Neural crest cell (in vitro differentiated cells): ENCODE data around the gene CCDC83. TPM values are rescaled to one million over a fixed set of nuclear protein-coding genes. Genes with fewer than 3 reads are reported as not detected.

Experiments used
- DNase-seq: peaks from one replicate; pipeline ENCODE4 v3.0.0; 2021; ENCODE audit warnings: low read depth, mixed read lengths, low spot score
- H3K27ac Mint-ChIP-seq: one replicate; pipeline ENCODE4 v1.8.0; 2021; ENCODE audit warnings: mild to moderate bottlenecking, mixed read lengths; ENCODE audit not compliant: unreplicated experiment
- H3K27me3 Mint-ChIP-seq: 2 replicates; pipeline ENCODE4 v1.8.0; 2021; ENCODE audit warnings: low read depth, mild to moderate bottlenecking, mixed read lengths
- H3K36me3 Mint-ChIP-seq: 2 replicates; pipeline ENCODE4 v1.8.0; 2021; ENCODE audit warnings: low read depth, mild to moderate bottlenecking, mixed read lengths
- H3K4me1 Mint-ChIP-seq: 2 replicates; pipeline ENCODE4 v1.8.0; 2021; ENCODE audit warnings: mixed read lengths
- H3K4me3 Mint-ChIP-seq: one replicate; pipeline ENCODE4 v1.8.0; 2021; ENCODE audit warnings: mild to moderate bottlenecking, mixed read lengths
- H3K9me3 Mint-ChIP-seq: 2 replicates; pipeline ENCODE4 v1.8.0; 2021; ENCODE audit warnings: mixed read lengths
- total RNA-seq: library from RNA; stranded (reverse); gene quantifications from 2 replicates; pipeline ENCODE4 v1.2.1, GENCODE V29; 2021
- TF ChIP-seq, protein P1 (sequence below): fragments of 200-600 bp; sonication (generic); conservative IDR thresholded peaks from 2 replicates; pipeline ENCODE4 v1.5.0; 2021; ENCODE audit warnings: antibody characterized with exemption, mild to moderate bottlenecking

CCDC83 gene
- total RNA-seq, 1 donor from 2014 or later: not detected

DNA sequence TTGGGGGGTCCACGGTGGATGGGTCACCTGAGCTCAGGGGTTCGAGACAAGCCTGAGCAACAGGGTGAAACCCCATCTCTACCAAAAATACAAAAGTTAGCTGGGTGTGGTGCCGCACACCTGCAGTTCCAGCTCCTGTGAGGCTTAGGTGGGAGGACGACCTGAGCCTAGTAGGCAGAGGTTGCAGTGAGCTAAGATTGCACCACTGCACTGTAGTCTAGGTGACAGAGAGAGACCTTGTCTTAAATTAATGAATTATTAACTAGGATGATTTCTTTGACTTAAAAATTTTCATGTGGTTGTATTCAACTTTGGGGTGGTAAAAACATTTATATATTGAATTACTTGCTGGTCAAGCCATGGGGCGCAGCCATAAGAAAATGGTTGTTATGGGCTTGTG is 33.9 kb downstream of the CCDC83 start:
- Mint-ChIP-seq H3K9me3 (no peaks in the 10 kb centered on the region), H3K27me3 (no peaks in the 10 kb centered on the region), H3K4me3 (no peak overlapping the region), H3K4me1 (peaks cover 15% of the 10 kb centered on the region), H3K36me3 (no peaks in the 10 kb centered on the region), H3K27ac (no peak overlapping the region)
- DNase-seq: no peak
- TF ChIP-seq, protein P1, sequence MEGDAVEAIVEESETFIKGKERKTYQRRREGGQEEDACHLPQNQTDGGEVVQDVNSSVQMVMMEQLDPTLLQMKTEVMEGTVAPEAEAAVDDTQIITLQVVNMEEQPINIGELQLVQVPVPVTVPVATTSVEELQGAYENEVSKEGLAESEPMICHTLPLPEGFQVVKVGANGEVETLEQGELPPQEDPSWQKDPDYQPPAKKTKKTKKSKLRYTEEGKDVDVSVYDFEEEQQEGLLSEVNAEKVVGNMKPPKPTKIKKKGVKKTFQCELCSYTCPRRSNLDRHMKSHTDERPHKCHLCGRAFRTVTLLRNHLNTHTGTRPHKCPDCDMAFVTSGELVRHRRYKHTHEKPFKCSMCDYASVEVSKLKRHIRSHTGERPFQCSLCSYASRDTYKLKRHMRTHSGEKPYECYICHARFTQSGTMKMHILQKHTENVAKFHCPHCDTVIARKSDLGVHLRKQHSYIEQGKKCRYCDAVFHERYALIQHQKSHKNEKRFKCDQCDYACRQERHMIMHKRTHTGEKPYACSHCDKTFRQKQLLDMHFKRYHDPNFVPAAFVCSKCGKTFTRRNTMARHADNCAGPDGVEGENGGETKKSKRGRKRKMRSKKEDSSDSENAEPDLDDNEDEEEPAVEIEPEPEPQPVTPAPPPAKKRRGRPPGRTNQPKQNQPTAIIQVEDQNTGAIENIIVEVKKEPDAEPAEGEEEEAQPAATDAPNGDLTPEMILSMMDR: no peak

GRCh38 chr11:85889676-85890579 is 34.7 kb downstream of the CCDC83 start:
- Mint-ChIP-seq H3K4me1 (peaks cover 15% of the 10 kb centered on the region), H3K27ac (no peak overlapping the region), H3K9me3 (no peaks in the 10 kb centered on the region), H3K36me3 (no peaks in the 10 kb centered on the region), H3K27me3 (no peaks in the 10 kb centered on the region), H3K4me3 (no peak overlapping the region)
- DNase-seq: no peak
- TF ChIP-seq, protein P1: no peak

GRCh38 chr11:85893395-85893794 is 38.2 kb downstream of the CCDC83 start:
- Mint-ChIP-seq H3K36me3 (no peaks in the 10 kb centered on the region), H3K9me3 (no peaks in the 10 kb centered on the region), H3K4me3 (no peak overlapping the region), H3K27me3 (no peaks in the 10 kb centered on the region), H3K27ac (no peak overlapping the region), H3K4me1 (peaks cover 15% of the 10 kb centered on the region)
- TF ChIP-seq, protein P1: no peak
- no peak for DNase-seq

DNA sequence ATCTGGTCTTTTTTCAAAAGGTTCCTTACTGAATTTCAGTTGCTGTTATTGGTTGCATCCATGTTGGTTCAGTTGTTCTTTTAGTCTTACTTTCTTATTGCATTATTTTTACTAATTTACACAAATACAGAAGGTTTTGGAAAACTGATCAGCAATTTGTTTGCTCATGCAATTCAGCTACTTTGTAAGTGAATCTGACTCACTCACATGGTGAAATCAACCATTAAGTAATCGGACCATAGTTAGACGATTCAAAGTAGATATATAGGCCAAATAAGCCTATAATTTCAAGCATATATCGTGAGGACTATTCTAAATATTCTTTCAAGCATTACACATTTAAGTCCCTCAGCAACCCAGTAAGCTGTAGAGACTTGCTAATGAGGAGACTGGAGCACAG is 41.7 kb downstream of the CCDC83 start:
- TF ChIP-seq, protein P1: no peak
- Mint-ChIP-seq H3K36me3 (no peaks in the 10 kb centered on the region), H3K27me3 (no peaks in the 10 kb centered on the region), H3K27ac (no peak overlapping the region), H3K4me3 (no peak overlapping the region), H3K4me1 (peaks cover 15% of the 10 kb centered on the region), H3K9me3 (no peaks in the 10 kb centered on the region)
- DNase-seq: no peak

- Mint-ChIP-seq H3K27ac (no peak overlapping the region), H3K9me3 (no peaks in the 10 kb centered on the region), H3K27me3 (no peaks in the 10 kb centered on the region), H3K4me1 (peaks cover 4% of the 10 kb centered on the region), H3K4me3 (no peak overlapping the region), H3K36me3 (no peaks in the 10 kb centered on the region)
- no peak for DNase-seq
- TF ChIP-seq, protein P1: no peak
Observed at GRCh38 chr11:85898456-85898855, 43.3 kb downstream of the CCDC83 start.
